ENCODE data around the gene EMILIN3. TPM values are rescaled to one million over a fixed set of nuclear protein-coding genes. Genes with fewer than 3 reads are reported as not detected.

The EMILIN3 gene
- total and polyA plus RNA-seq, 2 of the 8 experiments (the other 6 are each of a cell fraction or from before 2014, with no cell fraction given) = 3.8 to 5.2 TPM

- TF ChIP-seq, protein P1, sequence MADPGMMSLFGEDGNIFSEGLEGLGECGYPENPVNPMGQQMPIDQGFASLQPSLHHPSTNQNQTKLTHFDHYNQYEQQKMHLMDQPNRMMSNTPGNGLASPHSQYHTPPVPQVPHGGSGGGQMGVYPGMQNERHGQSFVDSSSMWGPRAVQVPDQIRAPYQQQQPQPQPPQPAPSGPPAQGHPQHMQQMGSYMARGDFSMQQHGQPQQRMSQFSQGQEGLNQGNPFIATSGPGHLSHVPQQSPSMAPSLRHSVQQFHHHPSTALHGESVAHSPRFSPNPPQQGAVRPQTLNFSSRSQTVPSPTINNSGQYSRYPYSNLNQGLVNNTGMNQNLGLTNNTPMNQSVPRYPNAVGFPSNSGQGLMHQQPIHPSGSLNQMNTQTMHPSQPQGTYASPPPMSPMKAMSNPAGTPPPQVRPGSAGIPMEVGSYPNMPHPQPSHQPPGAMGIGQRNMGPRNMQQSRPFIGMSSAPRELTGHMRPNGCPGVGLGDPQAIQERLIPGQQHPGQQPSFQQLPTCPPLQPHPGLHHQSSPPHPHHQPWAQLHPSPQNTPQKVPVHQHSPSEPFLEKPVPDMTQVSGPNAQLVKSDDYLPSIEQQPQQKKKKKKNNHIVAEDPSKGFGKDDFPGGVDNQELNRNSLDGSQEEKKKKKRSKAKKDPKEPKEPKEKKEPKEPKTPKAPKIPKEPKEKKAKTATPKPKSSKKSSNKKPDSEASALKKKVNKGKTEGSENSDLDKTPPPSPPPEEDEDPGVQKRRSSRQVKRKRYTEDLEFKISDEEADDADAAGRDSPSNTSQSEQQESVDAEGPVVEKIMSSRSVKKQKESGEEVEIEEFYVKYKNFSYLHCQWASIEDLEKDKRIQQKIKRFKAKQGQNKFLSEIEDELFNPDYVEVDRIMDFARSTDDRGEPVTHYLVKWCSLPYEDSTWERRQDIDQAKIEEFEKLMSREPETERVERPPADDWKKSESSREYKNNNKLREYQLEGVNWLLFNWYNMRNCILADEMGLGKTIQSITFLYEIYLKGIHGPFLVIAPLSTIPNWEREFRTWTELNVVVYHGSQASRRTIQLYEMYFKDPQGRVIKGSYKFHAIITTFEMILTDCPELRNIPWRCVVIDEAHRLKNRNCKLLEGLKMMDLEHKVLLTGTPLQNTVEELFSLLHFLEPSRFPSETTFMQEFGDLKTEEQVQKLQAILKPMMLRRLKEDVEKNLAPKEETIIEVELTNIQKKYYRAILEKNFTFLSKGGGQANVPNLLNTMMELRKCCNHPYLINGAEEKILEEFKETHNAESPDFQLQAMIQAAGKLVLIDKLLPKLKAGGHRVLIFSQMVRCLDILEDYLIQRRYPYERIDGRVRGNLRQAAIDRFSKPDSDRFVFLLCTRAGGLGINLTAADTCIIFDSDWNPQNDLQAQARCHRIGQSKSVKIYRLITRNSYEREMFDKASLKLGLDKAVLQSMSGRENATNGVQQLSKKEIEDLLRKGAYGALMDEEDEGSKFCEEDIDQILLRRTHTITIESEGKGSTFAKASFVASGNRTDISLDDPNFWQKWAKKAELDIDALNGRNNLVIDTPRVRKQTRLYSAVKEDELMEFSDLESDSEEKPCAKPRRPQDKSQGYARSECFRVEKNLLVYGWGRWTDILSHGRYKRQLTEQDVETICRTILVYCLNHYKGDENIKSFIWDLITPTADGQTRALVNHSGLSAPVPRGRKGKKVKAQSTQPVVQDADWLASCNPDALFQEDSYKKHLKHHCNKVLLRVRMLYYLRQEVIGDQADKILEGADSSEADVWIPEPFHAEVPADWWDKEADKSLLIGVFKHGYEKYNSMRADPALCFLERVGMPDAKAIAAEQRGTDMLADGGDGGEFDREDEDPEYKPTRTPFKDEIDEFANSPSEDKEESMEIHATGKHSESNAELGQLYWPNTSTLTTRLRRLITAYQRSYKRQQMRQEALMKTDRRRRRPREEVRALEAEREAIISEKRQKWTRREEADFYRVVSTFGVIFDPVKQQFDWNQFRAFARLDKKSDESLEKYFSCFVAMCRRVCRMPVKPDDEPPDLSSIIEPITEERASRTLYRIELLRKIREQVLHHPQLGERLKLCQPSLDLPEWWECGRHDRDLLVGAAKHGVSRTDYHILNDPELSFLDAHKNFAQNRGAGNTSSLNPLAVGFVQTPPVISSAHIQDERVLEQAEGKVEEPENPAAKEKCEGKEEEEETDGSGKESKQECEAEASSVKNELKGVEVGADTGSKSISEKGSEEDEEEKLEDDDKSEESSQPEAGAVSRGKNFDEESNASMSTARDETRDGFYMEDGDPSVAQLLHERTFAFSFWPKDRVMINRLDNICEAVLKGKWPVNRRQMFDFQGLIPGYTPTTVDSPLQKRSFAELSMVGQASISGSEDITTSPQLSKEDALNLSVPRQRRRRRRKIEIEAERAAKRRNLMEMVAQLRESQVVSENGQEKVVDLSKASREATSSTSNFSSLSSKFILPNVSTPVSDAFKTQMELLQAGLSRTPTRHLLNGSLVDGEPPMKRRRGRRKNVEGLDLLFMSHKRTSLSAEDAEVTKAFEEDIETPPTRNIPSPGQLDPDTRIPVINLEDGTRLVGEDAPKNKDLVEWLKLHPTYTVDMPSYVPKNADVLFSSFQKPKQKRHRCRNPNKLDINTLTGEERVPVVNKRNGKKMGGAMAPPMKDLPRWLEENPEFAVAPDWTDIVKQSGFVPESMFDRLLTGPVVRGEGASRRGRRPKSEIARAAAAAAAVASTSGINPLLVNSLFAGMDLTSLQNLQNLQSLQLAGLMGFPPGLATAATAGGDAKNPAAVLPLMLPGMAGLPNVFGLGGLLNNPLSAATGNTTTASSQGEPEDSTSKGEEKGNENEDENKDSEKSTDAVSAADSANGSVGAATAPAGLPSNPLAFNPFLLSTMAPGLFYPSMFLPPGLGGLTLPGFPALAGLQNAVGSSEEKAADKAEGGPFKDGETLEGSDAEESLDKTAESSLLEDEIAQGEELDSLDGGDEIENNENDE (IDR thresholded peaks at IDR 0.05; ENCODE audit: insufficient replicate concordance, low read length) = no peak
- TF ChIP-seq EZH2 (IDR thresholded peaks at IDR 0.05; ENCODE audit: low read depth, low read length, severe bottlenecking) (no peak), SRF (IDR thresholded peaks at IDR 0.05; ENCODE audit: low read depth, low read length) (no peak), RAD21 (IDR thresholded peaks at IDR 0.05 in 1 of 2, conservative IDR thresholded peaks at IDR 0.05 in 1 of 2; ENCODE audit: low read depth in 2 of 2, low read length in 2 of 2) (no peak), NANOG (IDR thresholded peaks at IDR 0.05; ENCODE audit: insufficient read depth, low read depth, low read length, poor library complexity, severe bottlenecking) (no peak), JUN (IDR thresholded peaks at IDR 0.05; ENCODE audit: low read depth, low read length) (no peak), SIRT6 (IDR thresholded peaks at IDR 0.05; ENCODE audit: low read length) (no peak), KDM1A (IDR thresholded peaks at IDR 0.05; ENCODE audit: borderline replicate concordance, low read length) (no peak), SP4 (IDR thresholded peaks at IDR 0.05; ENCODE audit: low read length) (no peak), RBBP5 (IDR thresholded peaks at IDR 0.05; ENCODE audit: borderline replicate concordance, low read depth, low read length) (no peak), BCL11A (IDR thresholded peaks at IDR 0.05; ENCODE audit: low read depth in 2 of 2, low read length in 2 of 2) (no peak), CHD1 (IDR thresholded peaks at IDR 0.05; ENCODE audit: low read depth, low read length) (no peak)
Observed at GRCh38 chr20:41359541-41360011, 7.0 kb downstream of the EMILIN3 start (continued).

Data from H1 (cell line).